C4-2B (cell line): ENCODE results near the gene DPYSL3.

Experiments
- CTCF ChIP-seq: fragments of 450-650 bp; conservative IDR thresholded peaks from 2 replicates; pipeline ENCODE4 v1.5.1; 2017; ENCODE audit warnings: mild to moderate bottlenecking
- ZFX ChIP-seq: fragments of 450-650 bp; IDR thresholded peaks from 2 replicates; pipeline ENCODE4 v1.6.1; 2017

DNA sequence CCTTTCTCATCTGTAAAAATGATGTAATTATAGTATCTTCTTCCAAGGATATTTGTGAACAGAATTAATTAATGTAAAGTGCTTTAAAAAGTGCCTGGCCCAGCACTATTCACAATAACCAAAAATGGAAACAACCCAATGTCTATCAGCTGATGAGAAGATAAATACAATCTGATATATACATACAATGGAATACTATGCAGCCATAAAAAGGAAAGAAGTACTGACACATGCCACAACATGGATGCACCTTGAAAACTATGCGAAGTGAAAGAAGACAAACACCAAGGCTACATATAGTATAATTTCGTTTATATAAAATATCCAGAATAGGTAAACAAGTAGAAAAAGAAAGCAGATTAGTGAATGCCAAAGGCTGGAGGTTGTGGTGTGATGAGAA lies 24.1 kb downstream of the DPYSL3 start:
- no peak for TF ChIP-seq CTCF
- TF ChIP-seq ZFX: no peak
